Hypothalamus (tissue), 51 donors: ENCODE measurements around the gene RYR3.

Experiments
- DNase-seq, 51 donors: peaks; one replicate each; lab custom pipeline; 2025; lab: John Stamatoyannopoulos, UW

RYR3 gene

GRCh38 chr15:33851079-33851478, 540.3 kb downstream of the RYR3 start:
- no peak for DNase-seq

- no peak for DNase-seq
These were observed 541.3 kb downstream of the RYR3 start for GRCh38 chr15:33852094-33852493.

- DNase-seq: no peak
These were observed 541.8 kb downstream of the RYR3 start for GRCh38 chr15:33852570-33852969.

GRCh38 chr15:33857726-33858125, 547.0 kb downstream of the RYR3 start:
- no peak for DNase-seq

- DNase-seq: no peak
These were observed 548.1 kb downstream of the RYR3 start for GRCh38 chr15:33858836-33859235.

- DNase-seq: no peak
These were observed 549.3 kb downstream of the RYR3 start for GRCh38 chr15:33859992-33860545.

- no peak for DNase-seq
These were observed 550.0 kb downstream of the RYR3 start for GRCh38 chr15:33860754-33861153.

- peak in 1 of 51 donors; percentile 53 for DNase-seq
These were observed 553.8 kb downstream of the RYR3 start for GRCh38 chr15:33864360-33865075.

GRCh38 chr15:33865416-33865815, 554.6 kb downstream of the RYR3 start:
- DNase-seq: no peak

- no peak for DNase-seq
These were observed 555.5 kb downstream of the RYR3 start for GRCh38 chr15:33866101-33866737.

GRCh38 chr15:33871980-33872379, 561.2 kb downstream of the RYR3 start:
- peak in 2 of 51 donors; percentile 1 to 2 for DNase-seq

GRCh38 chr15:33872416-33873106, 561.8 kb downstream of the RYR3 start:
- DNase-seq: peak in 1 of 51 donors; percentile 0

GRCh38 chr15:33874156-33874555, 563.4 kb downstream of the RYR3 start:
- DNase-seq: no peak

- no peak for DNase-seq
These were observed 572.2 kb downstream of the RYR3 start for GRCh38 chr15:33882921-33883320.

- DNase-seq: no peak
These were observed 577.4 kb downstream of the RYR3 start for GRCh38 chr15:33888176-33888575.

GRCh38 chr15:33894193-33894592, 583.4 kb downstream of the RYR3 start:
- DNase-seq: no peak

- no peak for DNase-seq
These were observed 591.3 kb downstream of the RYR3 start for GRCh38 chr15:33902043-33902442.

- no peak for DNase-seq
These were observed 592.9 kb downstream of the RYR3 start for GRCh38 chr15:33903661-33904060.

- no peak for DNase-seq
These were observed 596.6 kb downstream of the RYR3 start for GRCh38 chr15:33907326-33907725.

GRCh38 chr15:33908406-33908805, 597.6 kb downstream of the RYR3 start:
- no peak for DNase-seq

GRCh38 chr15:33910741-33911140, 600.0 kb downstream of the RYR3 start:
- DNase-seq: no peak

GRCh38 chr15:33912326-33912725, 601.6 kb downstream of the RYR3 start:
- DNase-seq: no peak
